ENCODE data around the gene KCNC3.
"Not testable (repeated sequence)": the region's sequence is repeated elsewhere in the genome, so short reads cannot be mapped to it uniquely, and the experiment has no call there.

GRCh38 chr19:50337031-50337430 is 7.9 kb upstream of the KCNC3 start:
- not testable (repeated sequence) for TF ChIP-seq CTCF (IDR thresholded peaks at IDR 0.05); ZFX (IDR thresholded peaks at IDR 0.05; ENCODE audit: borderline replicate concordance)
